Psoas muscle (tissue), 8 donors: ENCODE results near the gene MACROH2A1. TPM values are rescaled to one million over a fixed set of nuclear protein-coding genes. Genes with fewer than 3 reads are reported as not detected.

Source experiments
- ATAC-seq, 4 donors: fragments of 200-7000 bp; cut with Tn5 transposase; one replicate each; pipeline ENCODE4 v1.9.1; 2020; ENCODE audit warnings: moderate library complexity in 3 of 4, mild to moderate bottlenecking in 2 of 4
- DNase-seq, 2 donors: peaks; one replicate each; pipeline ENCODE4 v3.0.0-alpha.2; 2020
- H3K27ac ChIP-seq: fragments of 200-600 bp; one replicate; pipeline ENCODE4 v1.8.0; 2022
- H3K27me3 ChIP-seq, 3 donors: fragments of 200-600 bp in 1 of 3; one replicate each; pipeline versions ENCODE4 v1.6.1 to v1.8.0; 2013 to 2022; ENCODE audit warnings: low read length in 2 of 3, mild to moderate bottlenecking in 2 of 3, moderate library complexity in 1 of 3; ENCODE audit not compliant: insufficient read depth in 3 of 3
- H3K36me3 ChIP-seq, 2 donors: fragments of 200-600 bp in 1 of 2; one replicate each; pipeline versions ENCODE4 v1.6.1 to v1.8.0; 2013 to 2022; ENCODE audit warnings: low read depth in 1 of 2, mild to moderate bottlenecking in 1 of 2, moderate library complexity in 1 of 2; ENCODE audit not compliant: insufficient read depth in 1 of 2
- H3K4me1 ChIP-seq: fragments of 200-600 bp; one replicate; pipeline ENCODE4 v1.8.0; 2022
- H3K4me3 ChIP-seq: fragments of 200-600 bp; one replicate; pipeline ENCODE4 v1.8.0; 2022; ENCODE audit warnings: mild to moderate bottlenecking
- H3K9me3 ChIP-seq: fragments of 200-600 bp; one replicate; pipeline ENCODE4 v1.8.0; 2022
- WGBS, 3 donors: extraction: QIAGEN DNeasy Blood & Tissue Kit; methylation state at CpG; one replicate each; pipeline versions ENCODE4 v1.1.6 to v1.1.7; 2013; 5-methylcytosine and 5-hydroxymethylcytosine counted together
- intact Hi-C, 2 donors: fragments of 100-400 bp; cut with DNase I; formaldehyde crosslinking; loops; one replicate each; pipeline versions ENCODE4 v1.11.0 to v1.14.2; 2022
- polyA plus RNA-seq, 3 donors: library from polyadenylated mRNA; stranded (reverse); fragments of 200-250 nt; gene quantifications; one replicate each; pipeline ENCODE4 v1.2.3, GENCODE V29; 2013
- total RNA-seq, 4 donors: library from RNA; stranded (reverse); fragmentation: NEBNext Ultra II Directional in 2 of 4; extraction: Animal tissue kit (Norgen Biotek cat#: 25700) in 2 of 4; gene quantifications; one replicate each; pipeline versions ENCODE4 v1.2.1 to v1.2.4, GENCODE V29; 2021 to 2023
- TF ChIP-seq, protein P1 (sequence below): fragments of 200-600 bp; IDR thresholded peaks from one replicate; pipeline ENCODE4 v1.8.0; 2022; ENCODE audit warnings: antibody characterized with exemption
- donor health status: healthy with polysubstance abuse.
- donor health status: DM: no; HTN: no; CAD: no; lungs with moderate emphysema.
- donor health status: Bipolar disorder and iron deficiency.
- donor health status: healthy.
- donor health status: DM: yes; HTN: yes; CAD: no.
- donor health status: DM: no; HTN: no; CAD: no.
- donor health status: DM: no; HTN: no; CAD: no.
- donor health status: DM: yes; HTN: yes; CAD: no.

Gene MACROH2A1
- total and polyA plus RNA-seq, 7 donors: 57.8 to 127 (median 85.7) TPM

DNA sequence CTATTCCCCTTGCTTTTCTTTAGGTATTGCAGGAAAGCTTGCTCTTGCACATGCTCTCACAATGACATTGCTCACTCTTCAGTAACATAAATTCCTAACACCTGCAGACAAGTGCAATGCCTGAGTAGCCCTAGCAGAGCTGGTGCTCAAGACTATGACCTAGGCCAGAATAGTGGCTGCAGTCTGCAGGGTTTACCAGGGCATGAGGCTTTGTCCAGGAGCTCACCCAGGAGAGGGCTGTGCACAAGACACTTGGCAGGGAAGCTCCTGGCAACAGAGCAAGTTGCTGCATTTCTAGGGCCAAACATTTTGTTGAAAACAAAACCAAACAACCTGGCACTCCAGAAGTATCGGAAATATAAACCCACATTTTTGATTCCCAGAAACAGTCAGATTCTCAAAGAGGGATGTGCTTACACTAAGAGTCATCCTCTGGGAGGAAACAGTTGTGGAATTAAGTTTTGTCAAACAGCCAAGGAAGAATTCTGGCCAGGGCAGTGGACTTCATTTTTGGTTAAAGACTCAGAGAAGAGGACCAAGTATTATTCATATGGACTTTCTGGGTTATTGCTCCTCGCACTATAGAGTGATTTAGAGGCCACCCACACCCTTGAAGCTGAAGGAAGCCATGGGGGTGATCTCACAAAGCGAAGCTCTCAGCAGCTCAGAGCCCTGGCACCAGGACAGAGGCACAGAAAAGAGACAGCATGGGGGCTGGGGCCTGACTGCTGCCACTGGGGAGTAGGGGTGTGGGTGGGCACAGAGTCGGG lies 44.9 kb downstream of the MACROH2A1 start:
- intact Hi-C loops: no loop called here
- 34 to 49% (median 47%) methylated on average over 4 of the region's 4 CpGs for WGBS, 3 donors
- TF ChIP-seq, protein P1, sequence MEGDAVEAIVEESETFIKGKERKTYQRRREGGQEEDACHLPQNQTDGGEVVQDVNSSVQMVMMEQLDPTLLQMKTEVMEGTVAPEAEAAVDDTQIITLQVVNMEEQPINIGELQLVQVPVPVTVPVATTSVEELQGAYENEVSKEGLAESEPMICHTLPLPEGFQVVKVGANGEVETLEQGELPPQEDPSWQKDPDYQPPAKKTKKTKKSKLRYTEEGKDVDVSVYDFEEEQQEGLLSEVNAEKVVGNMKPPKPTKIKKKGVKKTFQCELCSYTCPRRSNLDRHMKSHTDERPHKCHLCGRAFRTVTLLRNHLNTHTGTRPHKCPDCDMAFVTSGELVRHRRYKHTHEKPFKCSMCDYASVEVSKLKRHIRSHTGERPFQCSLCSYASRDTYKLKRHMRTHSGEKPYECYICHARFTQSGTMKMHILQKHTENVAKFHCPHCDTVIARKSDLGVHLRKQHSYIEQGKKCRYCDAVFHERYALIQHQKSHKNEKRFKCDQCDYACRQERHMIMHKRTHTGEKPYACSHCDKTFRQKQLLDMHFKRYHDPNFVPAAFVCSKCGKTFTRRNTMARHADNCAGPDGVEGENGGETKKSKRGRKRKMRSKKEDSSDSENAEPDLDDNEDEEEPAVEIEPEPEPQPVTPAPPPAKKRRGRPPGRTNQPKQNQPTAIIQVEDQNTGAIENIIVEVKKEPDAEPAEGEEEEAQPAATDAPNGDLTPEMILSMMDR: no peak
- Histone ChIP-seq H3K9me3 (no peaks in the 10 kb centered on the region), H3K27me3 (no peaks in the 10 kb centered on the region), H3K4me1 (peaks cover 28% of the 10 kb centered on the region), H3K36me3 (peaks cover 3 to 31% of the 10 kb centered on the region in 2 donors), H3K27ac (no peak overlapping the region), H3K4me3 (no peak overlapping the region)
- ATAC-seq (no peak), DNase-seq (no peak)

DNA sequence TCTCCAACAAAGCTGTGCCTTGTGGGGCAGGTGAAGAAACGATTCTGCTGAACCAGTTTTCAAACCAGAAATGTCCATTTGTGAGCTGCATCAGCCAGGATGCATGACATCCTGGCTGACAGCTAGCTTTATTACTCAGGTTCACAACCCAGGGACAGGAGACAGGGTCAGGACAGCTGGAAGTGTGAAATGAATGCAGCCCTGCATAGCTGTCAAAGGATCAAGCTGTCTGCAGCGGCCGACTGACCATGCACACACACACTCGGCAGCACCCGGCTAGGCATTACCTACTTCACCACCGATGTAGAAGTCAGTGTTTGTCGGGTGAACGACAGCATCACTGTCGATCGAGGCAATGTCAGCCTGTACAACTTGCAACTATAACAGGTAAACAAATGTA lies 48.5 kb downstream of the MACROH2A1 start:
- H3K36me3 ChIP-seq: peaks cover 3 to 56% of the 10 kb centered on the region in 2 donors
- H3K27ac ChIP-seq: no peak overlapping the region
- 91 to 95% (median 94%) methylated on average over 10 of the region's 10 CpGs for WGBS, 3 donors

DNA sequence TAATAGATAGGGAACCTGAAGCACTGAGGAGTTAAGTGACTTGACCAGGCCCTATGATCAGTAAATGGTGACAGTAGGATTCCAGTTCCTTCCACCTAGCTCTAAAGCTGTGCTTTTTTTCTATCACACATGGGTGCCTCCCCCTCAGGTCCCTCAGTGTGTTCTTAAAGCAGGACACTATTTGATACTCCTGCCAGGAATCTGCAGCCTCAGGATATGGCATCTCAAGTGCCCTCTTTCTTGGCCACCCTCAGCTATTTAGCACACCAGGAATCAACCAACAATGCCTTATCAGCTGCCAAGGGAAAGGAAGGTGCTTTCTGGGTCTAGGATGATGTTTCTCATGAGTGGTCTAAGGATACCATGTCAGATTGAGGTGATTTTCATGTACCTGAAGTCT lies 49.1 kb downstream of the MACROH2A1 start:
- Histone ChIP-seq H3K4me1 (peaks cover 12% of the 10 kb centered on the region), H3K27me3 (no peaks in the 10 kb centered on the region), H3K27ac (no peak overlapping the region), H3K9me3 (no peaks in the 10 kb centered on the region), H3K36me3 (peaks cover 3 to 63% of the 10 kb centered on the region in 2 donors), H3K4me3 (no peak overlapping the region)
- TF ChIP-seq, protein P1: no peak
- no peak for DNase-seq
- intact Hi-C loops: no loop called here
- no peak for ATAC-seq

More for the DNA sequence above, 48.5 kb downstream of the MACROH2A1 start:
- ATAC-seq: no peak
- Histone ChIP-seq H3K4me1 (peaks cover 12% of the 10 kb centered on the region), H3K27me3 (no peaks in the 10 kb centered on the region), H3K9me3 (no peaks in the 10 kb centered on the region), H3K4me3 (no peak overlapping the region)
- intact Hi-C loops: no loop called here
- TF ChIP-seq, protein P1: no peak
- DNase-seq: no peak

DNA sequence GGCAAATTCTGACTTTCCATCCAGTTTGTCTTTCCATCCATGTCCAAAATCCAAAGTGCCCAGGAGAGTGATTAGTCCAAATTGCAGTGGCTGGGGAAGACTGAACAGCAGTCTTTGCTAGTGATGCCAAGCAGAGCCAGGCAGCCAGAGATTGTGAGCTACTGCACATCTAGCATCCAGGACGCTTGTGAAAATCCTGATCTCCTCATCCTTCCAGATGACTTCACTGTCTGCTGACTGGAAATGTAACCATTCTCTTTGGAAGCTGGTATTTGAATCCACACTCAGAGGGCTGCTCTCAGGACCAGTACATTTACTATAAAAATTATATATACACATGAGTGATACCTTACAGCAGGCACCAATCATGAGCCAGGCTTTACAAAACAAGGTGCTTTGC lies 49.6 kb downstream of the MACROH2A1 start:
- Histone ChIP-seq H3K27ac (no peak overlapping the region), H3K27me3 (no peaks in the 10 kb centered on the region), H3K4me1 (peaks cover 9% of the 10 kb centered on the region), H3K36me3 (peaks cover 3 to 67% of the 10 kb centered on the region in 2 donors), H3K9me3 (no peaks in the 10 kb centered on the region), H3K4me3 (no peak overlapping the region)
- 76 to 90% (median 84%) methylated on average over 1 of the region's 1 CpG for WGBS, 3 donors
- intact Hi-C loops: no loop called here
- DNase-seq: no peak
- TF ChIP-seq, protein P1: no peak
- ATAC-seq: no peak

DNA sequence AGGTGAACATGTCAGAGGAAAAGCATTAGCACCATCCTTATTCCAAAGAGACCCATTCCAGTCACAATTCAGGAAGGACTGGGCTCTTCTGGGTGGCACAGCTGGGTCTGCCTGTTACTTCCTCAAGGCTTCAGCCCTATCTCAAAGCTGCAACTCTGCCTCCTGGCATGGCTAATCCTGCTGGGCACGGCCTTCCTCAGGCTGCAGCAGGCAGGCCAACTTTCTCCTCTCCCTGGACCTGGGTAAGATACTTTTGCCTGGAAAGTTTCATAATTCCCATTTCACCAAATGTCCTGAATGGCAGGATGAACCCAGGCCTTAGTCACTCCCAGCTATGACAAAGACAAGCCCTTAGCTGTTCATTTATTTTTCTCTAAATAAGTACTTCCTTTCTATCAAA lies 50.1 kb downstream of the MACROH2A1 start:
- peaks cover 3% of the 10 kb centered on the region for H3K4me1 ChIP-seq

More for the DNA sequence above, 50.1 kb downstream of the MACROH2A1 start:
- Histone ChIP-seq H3K9me3 (no peaks in the 10 kb centered on the region), H3K36me3 (peaks cover 9 to 72% of the 10 kb centered on the region in 2 donors), H3K4me3 (no peak overlapping the region), H3K27me3 (no peaks in the 10 kb centered on the region), H3K27ac (no peak overlapping the region)
- ATAC-seq (no peak), DNase-seq (no peak)
- 56 to 75% (median 57%) methylated on average over 1 of the region's 1 CpG for WGBS, 3 donors
- TF ChIP-seq, protein P1: no peak
- intact Hi-C loops: no loop called here
